Brain pericyte (primary cell): ENCODE data around the gene CDC42BPB.
"Not testable (repeated sequence)": the region's sequence is repeated elsewhere in the genome, so short reads cannot be mapped to it uniquely, and the experiment has no call there.

Experiments
- DNase-seq: peaks from one replicate; pipeline ENCODE4 v3.0.0-alpha.2; 2012; ENCODE audit warnings: low read depth, low spot score

Gene CDC42BPB

GRCh38 chr14:103052407-103052806, 4.9 kb downstream of the CDC42BPB start:
- DNase-seq: no peak

GRCh38 chr14:103050935-103051334, 6.4 kb downstream of the CDC42BPB start:
- DNase-seq: no peak

GRCh38 chr14:103047453-103047852, 9.9 kb downstream of the CDC42BPB start:
- DNase-seq: not testable (repeated sequence)

- DNase-seq: no peak
These were observed 11.9 kb downstream of the CDC42BPB start for GRCh38 chr14:103045371-103045869.

GRCh38 chr14:103043257-103044015, 13.9 kb downstream of the CDC42BPB start:
- DNase-seq: no peak

DNA sequence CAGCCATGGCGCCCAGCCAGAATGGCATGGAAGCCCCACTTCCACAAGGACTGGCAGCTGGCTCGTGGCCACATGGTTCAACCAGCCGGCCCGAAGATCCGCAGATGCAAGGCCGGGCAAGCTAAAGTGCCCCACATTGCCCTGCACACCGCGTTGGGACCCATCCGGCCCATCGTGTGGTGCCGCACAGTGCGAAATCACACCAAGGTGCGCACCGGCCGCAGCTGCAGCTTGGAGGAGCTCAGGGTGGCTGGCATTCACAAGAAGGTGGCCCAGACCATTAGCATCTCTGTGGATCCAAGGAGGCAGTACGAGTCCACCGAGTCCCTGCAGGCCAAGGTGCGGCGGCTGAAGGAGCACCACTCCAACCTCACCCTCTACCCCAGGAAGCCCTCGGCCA, 15.9 kb downstream of the CDC42BPB start:
- DNase-seq: no peak

- no peak for DNase-seq
These were observed 23.7 kb downstream of the CDC42BPB start for GRCh38 chr14:103033681-103034096.

DNA sequence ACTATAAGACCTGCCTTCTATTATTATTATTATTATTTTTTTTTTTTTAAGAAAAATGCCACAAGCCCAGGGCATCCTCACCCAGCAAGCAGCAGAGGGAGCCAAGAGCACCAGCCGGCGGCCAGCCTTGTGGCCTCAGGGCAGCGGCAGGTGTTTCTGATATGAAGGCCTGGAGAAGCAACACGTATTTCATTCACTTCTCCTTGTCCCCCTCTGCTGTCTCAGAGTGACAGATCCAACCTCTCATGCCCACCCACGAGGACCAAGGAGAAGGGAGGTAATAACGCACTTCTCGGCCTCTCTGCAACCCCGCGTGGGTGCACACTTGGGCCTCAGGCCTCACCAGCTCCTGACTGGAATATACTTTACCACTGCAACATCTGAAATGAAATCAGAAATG, 25.4 kb downstream of the CDC42BPB start:
- DNase-seq: no peak

GRCh38 chr14:103031566-103031911, 25.8 kb downstream of the CDC42BPB start:
- no peak for DNase-seq

DNA sequence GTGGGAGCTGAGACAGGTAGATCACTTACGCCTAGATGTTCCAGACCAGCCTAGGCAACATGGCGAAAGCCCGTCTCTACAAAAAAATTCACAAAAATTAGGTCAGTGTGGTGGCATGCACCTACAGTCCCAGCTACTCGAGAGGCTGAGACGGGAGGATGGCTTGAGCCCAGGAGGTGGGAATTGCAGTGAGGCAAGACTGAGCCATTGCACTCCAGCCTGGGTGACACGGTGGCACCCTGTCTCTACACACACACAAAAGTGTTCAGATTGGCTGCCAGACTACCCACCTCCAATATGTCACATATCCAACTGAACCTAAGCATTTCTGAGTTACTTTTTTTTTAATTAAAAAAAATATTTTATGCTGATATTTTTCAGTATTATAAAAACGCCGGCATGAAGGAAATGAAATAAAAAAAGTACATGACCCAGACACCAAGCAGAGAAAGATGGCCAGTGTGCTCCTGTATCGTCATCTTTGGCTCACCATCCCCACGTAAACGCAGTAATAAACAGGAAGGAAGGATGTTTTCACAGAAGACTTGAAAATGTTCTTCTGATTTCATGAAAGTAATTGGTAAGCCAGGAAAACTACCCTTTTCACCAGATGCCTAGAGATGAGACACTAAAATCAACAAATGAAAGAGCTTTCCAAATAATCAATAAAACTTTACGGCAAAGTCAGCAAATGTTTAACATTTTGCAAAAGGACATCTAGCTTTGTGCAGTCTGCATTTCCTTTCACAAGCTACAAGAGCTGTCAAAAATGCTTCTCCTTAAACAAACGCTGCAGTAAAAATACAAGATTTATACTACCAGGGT, 26.4 kb downstream of the CDC42BPB start:
- DNase-seq: no peak

GRCh38 chr14:103029936-103030335, 27.4 kb downstream of the CDC42BPB start:
- no peak for DNase-seq

DNA sequence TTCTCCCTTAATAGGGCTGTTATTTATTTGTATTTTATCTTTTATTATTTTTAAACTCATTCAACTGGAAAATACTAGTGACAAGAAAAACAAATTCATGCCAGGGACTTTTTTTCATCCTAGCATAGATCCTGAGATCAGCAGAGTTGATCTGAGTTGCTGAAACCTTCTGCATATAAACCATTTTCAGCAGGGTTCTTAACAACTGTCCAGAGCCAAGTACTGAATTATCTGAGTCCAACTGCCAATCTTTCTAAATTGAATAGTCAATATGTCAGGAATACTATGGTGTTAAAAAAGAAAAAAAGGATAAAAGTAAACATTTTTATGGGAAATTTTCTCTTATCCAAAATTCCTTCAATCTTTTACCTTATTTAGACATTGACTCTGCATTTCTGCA, 28.6 kb downstream of the CDC42BPB start:
- no peak for DNase-seq

DNA sequence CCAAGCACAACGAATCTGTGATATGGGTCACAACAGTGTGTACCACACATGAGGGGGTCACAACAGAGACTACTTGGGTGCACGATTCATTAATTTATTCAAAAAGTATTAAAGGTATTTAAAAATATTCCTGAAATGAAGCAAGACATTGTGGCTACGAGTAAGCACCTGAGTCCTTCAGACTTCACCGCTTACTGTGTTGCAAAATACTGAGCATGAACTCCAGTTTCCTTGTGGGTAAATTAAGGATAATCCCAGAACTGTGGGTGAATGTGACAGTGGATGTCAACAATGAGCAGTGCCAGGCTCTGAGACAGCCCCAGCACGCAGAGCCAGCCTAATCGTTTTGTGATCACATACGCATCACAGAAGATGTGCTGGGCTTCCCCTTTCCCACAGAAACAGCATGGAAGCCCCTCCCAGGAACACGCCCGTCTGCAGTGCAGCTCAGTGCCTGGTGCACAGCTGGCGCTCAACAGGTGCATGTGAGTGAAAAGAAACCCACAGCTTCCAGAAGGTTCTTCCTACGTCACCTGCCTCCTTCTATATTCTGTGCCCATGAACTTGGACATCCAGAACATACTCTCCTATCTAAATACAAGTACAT, 29.1 kb downstream of the CDC42BPB start:
- DNase-seq: no peak

GRCh38 chr14:103027451-103027850, 29.9 kb downstream of the CDC42BPB start:
- no peak for DNase-seq

DNA sequence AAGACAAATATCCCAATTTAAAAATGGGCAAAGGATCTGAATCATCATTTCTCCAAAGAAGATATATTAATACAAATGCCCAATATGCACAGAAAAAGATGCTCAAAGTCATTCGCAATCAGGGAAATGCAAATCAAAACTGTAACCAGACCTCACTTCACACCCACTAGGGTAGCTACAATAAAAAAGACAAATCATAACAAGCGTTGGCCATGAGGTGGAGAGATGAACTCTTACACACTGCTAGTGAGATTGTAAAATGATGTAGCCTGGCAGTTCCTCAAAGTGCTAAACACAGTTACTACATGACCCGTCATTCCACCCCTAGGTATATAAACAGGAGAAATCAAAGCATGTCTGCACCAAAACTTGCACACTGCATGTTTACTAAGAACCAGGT, 30.4 kb downstream of the CDC42BPB start:
- DNase-seq: no peak

GRCh38 chr14:103026196-103026595, 31.2 kb downstream of the CDC42BPB start:
- DNase-seq: not testable (repeated sequence)

DNA sequence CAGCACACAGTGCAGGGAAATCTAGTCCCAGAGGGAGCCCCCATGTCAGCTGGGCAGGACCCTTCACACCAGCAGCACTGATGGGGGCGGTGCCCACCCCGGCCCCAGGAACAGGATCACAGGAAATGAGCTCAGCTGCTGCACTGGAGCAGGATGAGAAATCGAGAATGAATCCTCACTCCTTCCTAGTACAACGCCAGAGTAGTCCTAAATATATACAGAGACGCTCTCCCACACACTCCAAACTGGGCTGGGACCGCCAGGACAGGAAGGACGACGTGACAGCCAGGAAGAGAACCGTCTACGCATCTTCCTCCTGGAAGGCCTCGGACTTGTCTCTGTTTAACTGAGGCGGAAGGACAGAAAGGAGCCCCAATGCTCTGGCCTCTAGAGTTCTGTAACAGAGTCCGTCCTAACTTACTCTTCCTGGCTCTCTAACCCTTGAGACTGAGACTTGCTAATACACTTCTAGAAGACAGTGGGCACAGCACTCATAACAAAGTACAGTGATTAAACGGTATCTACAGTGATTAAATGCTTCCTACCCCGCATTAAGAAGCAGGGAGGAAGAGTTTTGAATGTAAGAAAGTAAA, 33.4 kb downstream of the CDC42BPB start:
- DNase-seq: no peak

GRCh38 chr14:103022685-103023044, 34.7 kb downstream of the CDC42BPB start:
- no peak for DNase-seq

DNA sequence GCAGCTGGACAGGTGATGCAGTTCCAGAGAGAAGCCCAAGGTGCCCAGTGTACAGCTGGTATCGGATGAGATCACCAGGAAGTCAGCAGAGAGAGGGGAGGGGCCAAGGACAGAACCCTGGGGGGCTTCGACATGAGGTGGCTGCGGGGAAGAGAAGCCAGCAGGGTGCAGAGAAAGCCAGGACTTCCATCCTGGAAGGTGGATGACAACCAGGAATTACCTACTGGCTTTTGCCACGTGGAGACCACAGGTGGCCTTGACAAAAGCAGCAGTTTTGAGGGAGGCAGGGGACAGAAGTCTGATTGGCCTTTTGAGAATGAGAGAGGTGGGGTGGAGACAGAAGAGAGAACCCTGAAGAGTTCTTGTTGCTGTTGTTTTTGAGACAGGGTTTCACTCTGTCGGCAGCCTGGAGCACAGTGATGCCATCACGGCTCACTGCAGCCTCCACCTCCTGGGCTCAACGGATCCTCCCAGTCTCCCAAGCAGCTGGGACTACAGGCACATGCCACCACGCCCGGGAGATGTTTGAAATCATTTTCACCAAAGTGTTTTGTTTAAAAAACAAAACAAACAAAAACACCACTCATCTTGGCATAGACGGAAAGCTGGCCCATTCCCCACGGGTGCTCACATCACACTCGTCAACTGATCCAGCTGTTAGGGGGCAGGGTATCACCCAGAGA, 35.2 kb downstream of the CDC42BPB start:
- no peak for DNase-seq

DNA sequence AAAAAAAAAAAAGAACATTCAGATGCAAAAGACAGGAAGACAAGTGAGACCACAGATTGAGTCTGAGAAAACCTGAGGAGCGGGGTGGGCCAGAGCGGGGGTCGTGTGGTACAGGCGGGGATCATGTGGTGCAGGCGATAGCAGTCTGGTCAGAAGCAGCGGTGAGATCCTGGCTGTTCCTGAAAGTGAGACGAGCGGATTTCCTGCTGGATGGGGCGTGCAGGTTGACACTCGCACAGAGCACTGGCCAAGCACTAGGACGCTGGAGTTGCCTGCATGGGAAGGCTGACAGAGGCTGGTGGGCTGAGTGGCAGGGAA, 35.7 kb downstream of the CDC42BPB start:
- DNase-seq: no peak

DNA sequence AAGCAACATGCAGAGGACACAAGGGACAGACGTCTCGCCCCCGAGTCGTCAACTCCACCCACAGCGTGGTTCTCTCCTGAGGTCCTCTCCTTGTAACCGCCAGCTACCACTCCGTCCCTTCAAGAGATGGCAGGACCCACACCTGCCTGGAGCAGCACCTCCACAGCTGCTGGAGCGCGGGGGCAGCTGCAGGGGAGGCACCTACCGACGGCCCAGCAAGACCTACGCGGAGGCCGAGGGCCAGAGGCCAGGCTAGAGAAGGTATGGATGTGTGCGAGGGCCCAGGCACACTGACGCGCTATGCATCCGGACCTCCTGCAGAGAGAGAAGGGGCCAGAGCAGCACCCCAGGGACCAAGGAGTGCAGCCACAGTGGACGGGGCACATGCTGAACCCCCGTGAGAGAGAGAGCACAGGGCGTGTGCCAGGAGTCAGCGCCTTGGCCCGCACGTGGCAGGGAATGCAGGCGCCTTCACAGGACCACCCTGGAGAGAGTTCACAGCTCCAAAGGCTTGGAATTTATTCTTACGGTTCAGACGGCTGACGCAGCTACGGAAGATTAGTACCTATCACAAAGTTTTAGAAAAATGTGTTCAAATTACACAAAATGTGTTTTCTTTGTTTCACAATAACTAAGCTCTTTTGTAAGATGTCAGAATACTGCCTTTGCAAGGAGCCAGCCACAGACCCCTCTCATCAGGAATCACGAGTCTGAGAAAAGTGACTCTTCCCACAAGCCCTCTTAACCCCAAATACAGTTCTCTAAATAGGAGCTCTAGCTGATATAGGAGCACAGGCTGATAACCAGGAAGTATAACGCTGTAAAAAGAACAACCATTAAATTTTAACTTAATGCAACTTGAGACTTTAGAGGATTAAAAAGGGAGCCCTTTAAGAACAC, 36.8 kb downstream of the CDC42BPB start:
- DNase-seq: no peak
